Fibroblast of upper back skin (primary cell): Measurements from ENCODE around the gene RPS6KA2.
"Not testable (repeated sequence)": the region's sequence is repeated elsewhere in the genome, so short reads cannot be mapped to it uniquely, and the experiment has no call there.

ENCODE experiments used
- DNase-seq: peaks from one replicate; pipeline ENCODE4 v3.0.0-alpha.2; 2013

Gene RPS6KA2

GRCh38 chr6:166387098-166387497 is 240.0 kb downstream of the RPS6KA2 start:
- DNase-seq, result not testable (repeated sequence)

DNA sequence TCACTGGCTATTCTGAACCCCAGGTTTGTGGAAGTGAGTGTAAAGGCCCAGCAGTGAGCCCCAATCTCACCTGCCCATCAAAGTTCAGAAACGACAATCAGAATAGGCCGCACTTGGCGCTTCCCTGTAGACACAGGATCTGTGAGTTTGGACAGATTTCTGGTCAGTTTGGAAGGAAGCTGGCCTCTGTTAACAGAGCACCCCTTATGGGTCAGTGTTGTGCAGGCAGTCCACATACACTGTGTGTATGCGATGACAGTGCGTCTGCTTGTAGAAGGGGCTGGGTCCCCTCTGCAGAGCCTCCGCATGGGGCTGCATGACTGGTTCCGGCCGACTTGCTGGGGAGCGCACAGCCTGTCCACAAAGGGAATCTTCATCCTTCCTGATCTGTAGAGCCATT is 240.9 kb downstream of the RPS6KA2 start:
- no peak for DNase-seq

DNA sequence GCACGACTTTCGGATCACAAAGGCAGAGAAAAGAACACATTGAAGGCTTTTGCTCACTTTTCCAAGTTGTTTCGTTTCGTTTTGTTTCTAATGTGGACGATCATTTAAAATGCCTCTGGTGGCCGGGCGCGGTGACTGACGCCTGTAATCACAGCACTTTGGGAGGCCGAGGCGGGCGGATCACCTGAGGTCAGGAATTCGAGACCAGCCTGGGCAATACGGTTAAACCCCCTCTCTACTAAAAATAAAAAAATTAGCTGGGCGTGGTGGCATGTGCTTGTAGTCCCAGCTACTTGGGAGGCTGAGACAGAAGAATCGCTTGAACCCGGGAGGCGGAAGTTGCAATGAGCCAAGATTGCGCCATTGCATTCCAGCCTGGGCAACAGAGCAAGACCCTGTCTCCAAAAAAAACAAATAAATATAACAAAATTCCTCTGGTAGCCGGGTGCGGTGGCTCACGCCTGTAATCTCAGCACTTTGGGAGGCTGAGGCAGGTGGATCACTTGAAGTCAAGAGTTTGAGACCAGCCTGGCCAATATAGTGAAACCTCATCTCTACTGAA is 243.2 kb downstream of the RPS6KA2 start:
- not testable (repeated sequence) for DNase-seq

GRCh38 chr6:166382933-166383801 is 243.9 kb downstream of the RPS6KA2 start, which contains the start of gene MPC1:
MPC1 (minus strand) TSS chr6:166382940; CDS start chr6:166382876, 64 bp downstream.
- peak; percentile 94 for DNase-seq

GRCh38 chr6:166382500-166382932 is 244.5 kb downstream of the RPS6KA2 start:
- no peak for DNase-seq

DNA sequence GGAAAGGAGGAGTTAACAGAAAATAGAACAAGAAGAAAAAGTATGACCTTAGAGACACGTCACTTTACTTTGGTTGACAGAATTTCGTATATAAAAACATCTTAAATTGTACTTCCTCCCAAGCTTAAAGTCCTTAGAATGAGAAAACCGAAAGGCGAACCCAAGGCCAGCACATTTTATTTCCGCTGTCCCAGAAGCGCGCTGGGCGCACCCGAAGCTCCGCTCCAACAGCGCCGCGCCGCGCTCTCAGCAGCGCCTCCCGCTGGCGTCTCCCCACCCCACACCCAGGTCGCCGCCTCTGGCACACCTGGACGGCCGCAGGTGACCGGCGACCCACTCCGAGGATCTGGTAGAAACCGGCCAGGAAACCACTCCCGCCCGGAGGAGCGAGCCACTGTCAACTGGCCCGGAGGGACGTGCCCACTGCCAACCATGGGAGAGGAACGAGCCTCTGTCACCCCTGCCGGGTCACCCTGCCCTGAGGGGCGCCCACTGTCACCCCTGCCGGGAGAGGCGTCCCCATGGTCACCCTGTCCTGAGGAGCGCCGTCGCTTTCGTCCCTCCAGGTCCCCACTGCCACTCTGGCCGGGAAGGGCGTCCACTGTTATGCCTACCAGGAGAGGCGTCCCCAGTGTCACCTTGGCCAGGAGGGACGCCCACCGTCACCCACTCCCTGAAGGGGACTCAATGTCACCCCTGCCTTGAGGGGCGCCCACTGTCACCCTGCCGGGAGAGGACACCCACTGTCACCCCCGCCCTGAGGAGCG is 245.1 kb downstream of the RPS6KA2 start:
- peak; percentile 33 for DNase-seq

DNA sequence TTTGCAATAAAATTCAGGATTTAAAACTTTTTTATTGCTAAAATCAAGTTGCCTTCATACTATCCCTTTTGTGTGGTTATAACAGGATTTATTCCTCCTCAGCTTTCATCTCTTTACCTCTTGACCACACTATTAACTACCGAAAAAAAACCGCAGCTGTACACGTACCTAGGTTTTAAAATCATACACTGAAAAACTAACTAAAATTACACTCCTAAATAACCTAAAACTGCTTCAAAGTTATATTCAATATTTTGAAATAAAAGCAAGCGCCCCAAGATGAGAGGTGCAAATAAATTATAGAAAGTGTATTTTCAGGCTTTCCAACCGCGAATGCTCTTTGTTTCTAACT is 245.7 kb downstream of the RPS6KA2 start:
- no peak for DNase-seq

GRCh38 chr6:166379800-166380199 is 247.3 kb downstream of the RPS6KA2 start:
- no peak for DNase-seq

DNA sequence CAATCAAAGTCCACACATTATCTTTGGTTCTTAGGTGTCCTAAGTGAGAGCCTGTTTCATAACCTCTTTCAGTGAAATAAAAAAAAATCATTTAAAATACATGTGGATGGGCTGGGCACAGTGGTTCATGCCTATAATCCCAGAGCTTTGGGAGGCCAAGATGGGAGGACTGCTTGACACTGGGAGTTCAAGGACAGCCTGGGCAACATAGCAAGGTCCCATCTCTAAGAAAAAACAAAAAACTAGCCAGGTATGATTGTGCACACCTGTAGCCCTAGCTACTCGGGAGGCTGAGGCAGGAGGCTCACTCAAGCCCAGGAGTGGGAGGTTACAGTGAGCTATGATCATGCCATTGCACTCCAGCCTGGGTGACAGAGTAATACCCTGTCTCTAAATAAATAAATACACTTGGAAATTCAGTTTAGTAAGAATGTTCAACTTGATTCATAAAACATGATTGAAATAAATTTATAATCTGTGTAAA is 247.9 kb downstream of the RPS6KA2 start:
- DNase-seq, result no peak

GRCh38 chr6:166377721-166378120 is 249.3 kb downstream of the RPS6KA2 start:
- DNase-seq, result no peak

DNA sequence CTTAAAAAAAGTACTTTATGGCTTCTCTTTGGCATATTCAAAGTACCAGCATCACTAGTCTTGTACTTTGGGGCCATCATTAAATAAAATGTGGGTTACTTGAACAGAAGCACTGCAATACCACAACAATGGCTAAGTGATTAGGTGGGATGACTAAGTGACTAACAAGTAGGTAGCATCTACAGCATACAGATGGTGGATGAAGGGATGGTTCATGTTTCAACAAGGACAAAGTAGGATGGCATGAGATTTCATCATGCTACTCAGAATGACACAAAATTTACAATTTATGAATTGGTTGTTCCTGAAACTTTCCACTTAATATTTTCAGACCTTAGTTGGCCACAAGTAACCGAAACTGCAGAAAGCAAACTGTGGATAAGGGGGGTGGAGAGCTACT is 252.0 kb downstream of the RPS6KA2 start:
- DNase-seq, result peak; percentile 17

- no peak for DNase-seq
Measured at GRCh38 chr6:166370489-166370888, 256.6 kb downstream of the RPS6KA2 start.

GRCh38 chr6:166369782-166370181 is 257.3 kb downstream of the RPS6KA2 start:
- no peak for DNase-seq

DNA sequence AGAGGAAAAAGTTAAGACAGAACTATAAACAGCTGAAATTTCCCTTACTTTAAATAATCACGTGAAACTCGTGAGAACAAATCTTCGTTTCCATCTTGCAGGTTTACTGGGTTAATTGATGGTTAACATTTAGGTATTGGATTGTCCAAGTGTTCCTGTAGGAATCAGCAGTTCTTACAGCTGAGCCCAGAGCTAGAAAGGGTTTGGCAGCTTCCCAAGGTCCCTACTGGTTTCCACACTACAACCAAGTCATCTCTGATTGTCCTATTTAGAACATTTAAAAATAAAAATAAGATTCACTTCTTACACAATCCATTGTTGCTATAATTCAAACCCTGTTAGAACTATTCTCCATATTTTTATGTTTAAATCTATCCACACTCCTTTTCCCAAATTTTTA is 260.1 kb downstream of the RPS6KA2 start:
- no peak for DNase-seq

DNA sequence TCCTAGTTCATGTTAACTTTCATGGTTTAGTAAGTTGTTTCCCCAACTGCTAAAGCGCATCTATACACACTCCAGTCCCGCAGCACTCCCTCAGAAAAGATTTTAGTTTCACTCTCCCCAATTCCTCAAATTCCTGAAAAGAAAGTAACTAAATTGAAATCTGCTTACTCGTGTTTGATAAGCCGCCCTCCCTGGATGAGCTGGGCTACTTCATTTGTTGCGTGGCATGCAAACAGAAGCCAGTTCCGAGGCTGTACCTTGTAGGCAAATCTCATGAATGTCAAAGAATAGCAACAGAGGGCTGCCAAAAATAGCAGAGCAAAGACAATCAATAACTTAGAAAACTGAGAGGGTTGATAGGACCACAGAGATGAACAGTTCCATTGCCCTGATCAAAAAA is 261.2 kb downstream of the RPS6KA2 start:
- DNase-seq, result peak; percentile 20

- peak; percentile 51 for DNase-seq
Measured at GRCh38 chr6:166365221-166365620, 261.8 kb downstream of the RPS6KA2 start.

- no peak for DNase-seq
Measured at GRCh38 chr6:166364456-166364855, 262.6 kb downstream of the RPS6KA2 start.

GRCh38 chr6:166362427-166362826 is 264.6 kb downstream of the RPS6KA2 start:
- not testable (repeated sequence) for DNase-seq

GRCh38 chr6:166361077-166361429 is 266.0 kb downstream of the RPS6KA2 start:
- no peak for DNase-seq

DNA sequence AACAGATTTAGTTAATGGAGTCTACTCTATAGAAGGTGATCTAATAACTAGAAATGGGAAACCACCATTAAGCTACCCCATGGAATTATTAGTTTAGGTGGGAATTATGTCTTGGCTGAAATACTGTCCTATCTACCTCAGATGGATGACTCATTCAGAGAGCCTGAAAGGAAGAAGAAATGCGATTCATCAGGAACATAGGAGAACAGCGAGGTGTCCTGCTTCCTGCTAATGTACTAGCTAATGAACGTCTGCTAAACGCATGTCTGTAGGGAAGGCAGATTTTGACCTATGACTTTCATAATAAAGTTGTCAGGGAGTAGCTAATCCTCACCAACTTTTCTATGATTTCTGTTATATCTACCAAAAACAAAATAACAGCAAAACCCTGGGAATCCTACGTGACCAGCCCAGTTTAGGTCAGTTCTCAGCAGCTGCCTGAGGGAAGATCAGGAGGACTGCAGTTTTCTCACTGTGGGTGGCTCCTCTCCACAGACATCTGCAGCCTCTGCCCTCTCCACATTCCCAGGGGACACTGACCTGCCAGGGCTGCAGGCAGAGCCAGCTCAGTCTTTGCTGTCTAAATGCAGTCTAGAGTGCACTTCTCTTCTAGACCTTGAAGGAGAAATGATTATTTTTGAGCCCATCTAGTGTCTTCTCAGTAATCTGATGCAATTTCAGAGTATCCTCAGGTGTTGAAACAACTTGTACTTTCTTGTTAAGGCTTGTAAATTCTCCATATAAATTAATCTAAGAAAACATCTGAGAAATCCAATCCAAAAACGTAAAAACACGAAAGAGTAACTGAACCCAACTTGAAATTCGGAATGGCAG is 266.6 kb downstream of the RPS6KA2 start:
- peak; percentile 23 for DNase-seq
